ENCODE data around the gene DNASE1L1.

DNA sequence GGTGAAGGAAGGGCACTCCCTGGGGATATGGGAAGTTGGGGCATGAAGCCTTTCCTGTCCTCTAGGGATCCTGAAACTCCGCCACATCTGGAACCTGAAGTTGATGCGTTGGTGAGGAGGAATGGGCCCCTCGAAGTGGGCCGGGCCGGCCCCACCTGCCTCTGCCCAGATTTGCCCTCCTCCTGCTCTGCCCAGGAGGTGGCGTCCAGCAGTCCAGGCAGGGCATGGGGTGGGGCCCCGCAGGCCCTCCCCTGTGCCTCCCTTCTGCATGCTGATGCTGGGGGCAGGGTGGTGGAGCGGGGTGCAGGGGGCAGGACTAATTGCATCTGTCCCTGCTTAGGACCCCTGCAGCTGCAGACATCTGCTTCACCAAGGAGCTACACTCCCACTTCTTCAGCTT lies 4.1 kb upstream of the DNASE1L1 start:
- TF ChIP-seq, protein P1, sequence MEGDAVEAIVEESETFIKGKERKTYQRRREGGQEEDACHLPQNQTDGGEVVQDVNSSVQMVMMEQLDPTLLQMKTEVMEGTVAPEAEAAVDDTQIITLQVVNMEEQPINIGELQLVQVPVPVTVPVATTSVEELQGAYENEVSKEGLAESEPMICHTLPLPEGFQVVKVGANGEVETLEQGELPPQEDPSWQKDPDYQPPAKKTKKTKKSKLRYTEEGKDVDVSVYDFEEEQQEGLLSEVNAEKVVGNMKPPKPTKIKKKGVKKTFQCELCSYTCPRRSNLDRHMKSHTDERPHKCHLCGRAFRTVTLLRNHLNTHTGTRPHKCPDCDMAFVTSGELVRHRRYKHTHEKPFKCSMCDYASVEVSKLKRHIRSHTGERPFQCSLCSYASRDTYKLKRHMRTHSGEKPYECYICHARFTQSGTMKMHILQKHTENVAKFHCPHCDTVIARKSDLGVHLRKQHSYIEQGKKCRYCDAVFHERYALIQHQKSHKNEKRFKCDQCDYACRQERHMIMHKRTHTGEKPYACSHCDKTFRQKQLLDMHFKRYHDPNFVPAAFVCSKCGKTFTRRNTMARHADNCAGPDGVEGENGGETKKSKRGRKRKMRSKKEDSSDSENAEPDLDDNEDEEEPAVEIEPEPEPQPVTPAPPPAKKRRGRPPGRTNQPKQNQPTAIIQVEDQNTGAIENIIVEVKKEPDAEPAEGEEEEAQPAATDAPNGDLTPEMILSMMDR (IDR thresholded peaks at IDR 0.05), result no peak
- no peak for TF ChIP-seq POLR2AphosphoS5 (IDR thresholded peaks at IDR 0.05)

Measured in prostate gland (tissue), 2 donors.